H1 (cell line): ENCODE measurements around the gene CST4. TPM values are rescaled to one million over a fixed set of nuclear protein-coding genes. Genes with fewer than 3 reads are reported as not detected.
A peak's percentile ranks its signal among the peaks of the same experiment; 100 is the strongest.

Experiments
- CTCF ChIA-PET: fragments of 300-600 bp; sonication (Branson Sonifier 250); formaldehyde crosslinking; loops from one replicate; lab custom pipeline; 2021; ENCODE audit not compliant: partially characterized antibody; lab: Charles Lee
- POLR2A ChIA-PET: fragments of 300-600 bp; sonication (Branson Sonifier 250); formaldehyde crosslinking; loops from one replicate; lab custom pipeline; 2021; ENCODE audit warnings: inconsistent platforms; ENCODE audit not compliant: partially characterized antibody; lab: Charles Lee
- DNase-seq, 2 experiments: peaks; one replicate each; pipeline versions ENCODE4 v3.0.0 to v3.0.0-alpha.2; 2010 to 2022; ENCODE audit warnings: low spot score in 2 of 2, low read depth in 1 of 2, mixed read lengths in 1 of 2
- FAIRE-seq: peaks from 2 replicates; lab custom pipeline; 2011; peaks lifted over from hg19 to GRCh38; lab: Jason Lieb, UNC
- H2AFZ ChIP-seq: 2 replicates; pipeline ENCODE4 v1.8.1; 2012; ENCODE audit warnings: low read length, inconsistent platforms
- H2AK5ac ChIP-seq: 2 replicates; pipeline ENCODE4 v1.6.1; 2013; ENCODE audit warnings: low read depth, low read length
- H2BK120ac ChIP-seq: replicated peaks from 2 replicates; pipeline ENCODE3; 2013; ENCODE audit warnings: low read depth, low read length, inconsistent platforms
- H2BK12ac ChIP-seq: 2 replicates; pipeline ENCODE4 v1.6.1; 2013; ENCODE audit warnings: low read depth, low read length
- H2BK15ac ChIP-seq: 2 replicates; pipeline ENCODE4 v1.6.1; 2013; ENCODE audit warnings: low read length
- H2BK20ac ChIP-seq: 2 replicates; pipeline ENCODE4 v1.6.1; 2013; ENCODE audit warnings: low read length
- H2BK5ac ChIP-seq: 2 replicates; pipeline ENCODE4 v1.6.1; 2013; ENCODE audit warnings: low read depth, low read length
- H3K14ac ChIP-seq: 2 replicates; pipeline ENCODE4 v1.6.1; 2013; ENCODE audit warnings: inconsistent platforms; ENCODE audit not compliant: insufficient read length
- H3K18ac ChIP-seq: 2 replicates; pipeline ENCODE4 v1.6.1; 2013; ENCODE audit warnings: low read length; ENCODE audit errors: extremely low read depth
- H3K23ac ChIP-seq: 2 replicates; pipeline ENCODE4 v1.6.1; 2013; ENCODE audit warnings: inconsistent platforms; ENCODE audit not compliant: insufficient read length
- H3K23me2 ChIP-seq: 2 replicates; pipeline ENCODE4 v1.6.1; 2013; ENCODE audit warnings: low read depth, low read length
- H3K27ac ChIP-seq: 2 replicates; pipeline ENCODE4 v1.6.1; 2011; ENCODE audit warnings: low read depth, low read length, inconsistent platforms
- H3K27me3 ChIP-seq, 4 experiments: replicated peaks in 1 of 4; 1 replicate in 1 of 4; 2 replicates in 3 of 4; pipeline versions ENCODE4 v1.6.1 to v1.8.1; 2011 to 2013; ENCODE audit warnings: low read length in 3 of 4, mild to moderate bottlenecking in 3 of 4, inconsistent platforms in 2 of 4, mixed read lengths in 2 of 4, moderate library complexity in 1 of 4; ENCODE audit not compliant: control insufficient read depth in 3 of 4, insufficient read depth in 3 of 4; ENCODE audit errors: extremely low read depth in 1 of 4
- H3K36me3 ChIP-seq, 4 experiments: 2 replicates each; pipeline versions ENCODE4 v1.6.1 to v1.8.1; 2011 to 2013; ENCODE audit warnings: mild to moderate bottlenecking in 4 of 4, low read length in 3 of 4, moderate library complexity in 2 of 4, control low read depth in 1 of 4, inconsistent platforms in 1 of 4; ENCODE audit not compliant: insufficient read depth in 4 of 4, control insufficient read depth in 2 of 4
- H3K4ac ChIP-seq: replicated peaks from 2 replicates; pipeline ENCODE3; 2013; ENCODE audit warnings: low read length, low read depth, mixed read lengths, inconsistent platforms; ENCODE audit not compliant: insufficient read length
- H3K4me1 ChIP-seq, 4 experiments: replicated peaks in 1 of 4; 1 replicate in 1 of 4; 2 replicates in 3 of 4; pipeline versions ENCODE4 v1.6.1 to v1.8.1; 2011 to 2013; ENCODE audit warnings: low read length in 3 of 4, inconsistent platforms in 2 of 4, mixed read lengths in 1 of 4; ENCODE audit not compliant: insufficient read depth in 4 of 4, control insufficient read depth in 3 of 4
- H3K4me2 ChIP-seq, 2 experiments: 2 replicates each; pipeline versions ENCODE4 v1.6.1 to v1.8.1; 2011 to 2013; ENCODE audit warnings: low read depth in 2 of 2, low read length in 2 of 2, control low read depth in 1 of 2, inconsistent platforms in 1 of 2, mild to moderate bottlenecking in 1 of 2; ENCODE audit not compliant: insufficient read depth in 1 of 2
- H3K4me3 ChIP-seq, 4 experiments: fragments of 200-600, 300-600 bp in 1 of 4; sonication (generic), shearing (Covaris generic), sonication (Bioruptor Twin) in 1 of 4; 2 replicates each; pipeline versions ENCODE4 v1.5.1 to v1.8.1; 2011 to 2016; ENCODE audit warnings: low read length in 4 of 4, low read depth in 3 of 4, control low read depth in 2 of 4, inconsistent platforms in 2 of 4, mild to moderate bottlenecking in 2 of 4, mixed read lengths in 1 of 4, moderate library complexity in 1 of 4; ENCODE audit not compliant: insufficient read depth in 2 of 4; ENCODE audit errors: extremely low read depth in 1 of 4
- H3K56ac ChIP-seq: replicated peaks from 2 replicates; pipeline ENCODE3; 2013; ENCODE audit warnings: low read depth, mild to moderate bottlenecking, mixed read lengths, low read length, inconsistent platforms; ENCODE audit not compliant: insufficient read length
- H3K79me1 ChIP-seq: 2 replicates; pipeline ENCODE4 v1.6.1; 2013; ENCODE audit warnings: low read depth, low read length, control low read depth
- H3K79me2 ChIP-seq, 2 experiments: 2 replicates each; pipeline versions ENCODE4 v1.6.1 to v1.8.1; 2012 to 2013; ENCODE audit warnings: low read length in 2 of 2, mild to moderate bottlenecking in 2 of 2, inconsistent platforms in 1 of 2; ENCODE audit not compliant: insufficient read depth in 2 of 2, control insufficient read depth in 1 of 2
- H3K9ac ChIP-seq, 4 experiments: replicated peaks in 1 of 4; 1 replicate in 1 of 4; 2 replicates in 3 of 4; pipeline versions ENCODE4 v1.6.1 to v1.8.1; 2011 to 2013; ENCODE audit warnings: low read depth in 3 of 4, low read length in 3 of 4, control low read depth in 2 of 4, mild to moderate bottlenecking in 2 of 4, moderate library complexity in 2 of 4, inconsistent platforms in 1 of 4; ENCODE audit errors: extremely low read depth in 1 of 4
- H3K9me3 ChIP-seq, 2 experiments: 2 replicates each; pipeline versions ENCODE4 v1.6.1 to v1.8.1; 2012 to 2013; ENCODE audit warnings: mild to moderate bottlenecking in 2 of 2, moderate library complexity in 2 of 2, control low read depth in 1 of 2, inconsistent platforms in 1 of 2, low read depth in 1 of 2, low read length in 1 of 2, mixed read lengths in 1 of 2; ENCODE audit not compliant: insufficient read depth in 2 of 2
- H4K20me1 ChIP-seq, 2 experiments: replicated peaks in 1 of 2; 2 replicates each; pipeline versions ENCODE3 to v1.8.1; 2011 to 2013; ENCODE audit warnings: inconsistent platforms in 2 of 2, low read length in 2 of 2, mild to moderate bottlenecking in 1 of 2; ENCODE audit not compliant: insufficient read depth in 2 of 2, control insufficient read depth in 1 of 2
- H4K5ac ChIP-seq: 2 replicates; pipeline ENCODE4 v1.6.1; 2013; ENCODE audit warnings: low read length, low read depth, mixed read lengths, inconsistent platforms; ENCODE audit not compliant: insufficient read length
- H4K8ac ChIP-seq: 2 replicates; pipeline ENCODE4 v1.8.0; 2013; ENCODE audit warnings: mild to moderate bottlenecking, moderate library complexity, low read length, inconsistent platforms; ENCODE audit not compliant: insufficient read depth; ENCODE audit errors: extremely low read depth
- H4K91ac ChIP-seq: replicated peaks from 2 replicates; pipeline ENCODE3; 2013; ENCODE audit warnings: low read length, mixed read lengths, inconsistent platforms; ENCODE audit not compliant: insufficient read length
- BRCA1 ChIP-seq: IDR thresholded peaks from 2 replicates; pipeline ENCODE4 v1.6.1; 2012; ENCODE audit warnings: low read depth, low read length, improper control_type of control experiment
- CHD1 ChIP-seq: IDR thresholded peaks from 2 replicates; pipeline ENCODE4 v1.6.1; 2012; ENCODE audit warnings: low read depth, low read length, improper control_type of control experiment
- JUN ChIP-seq: IDR thresholded peaks from 2 replicates; pipeline ENCODE4 v1.6.1; 2011; ENCODE audit warnings: low read depth, mild to moderate bottlenecking, improper control_type of control experiment, low read length
- JUND ChIP-seq: IDR thresholded peaks from 2 replicates; pipeline ENCODE4 v1.6.1; 2011; ENCODE audit warnings: mild to moderate bottlenecking, improper control_type of control experiment, low read length
- POLR2A ChIP-seq, 2 experiments: IDR thresholded peaks; 1 replicate in 1 of 2; 2 replicates in 1 of 2; pipeline ENCODE4 v1.6.1; 2011; ENCODE audit warnings: low read depth in 2 of 2, low read length in 2 of 2, mild to moderate bottlenecking in 2 of 2; ENCODE audit errors: control extremely low read depth in 1 of 2
- RFX5 ChIP-seq: IDR thresholded peaks from 2 replicates; pipeline ENCODE4 v1.6.1; 2011; ENCODE audit warnings: low read depth, low read length, improper control_type of control experiment, borderline replicate concordance
- RNF2 ChIP-seq: fragments of 200-900, 300-1000 bp; sonication (generic); IDR thresholded peaks from 2 replicates; pipeline ENCODE4 v1.7.1; 2016; ENCODE audit warnings: borderline replicate concordance, low read depth, mild to moderate bottlenecking, antibody characterized with exemption, low read length; ENCODE audit not compliant: poor library complexity, severe bottlenecking; ENCODE audit errors: missing control alignments
- SAP30 ChIP-seq: fragments of 300-600 bp; sonication (generic); IDR thresholded peaks from 2 replicates; pipeline ENCODE4 v1.7.1; 2012; ENCODE audit warnings: low read length, moderate library complexity, mild to moderate bottlenecking, inconsistent platforms; ENCODE audit not compliant: insufficient read depth, insufficient replicate concordance
- SIRT6 ChIP-seq: IDR thresholded peaks from one replicate; pipeline ENCODE4 v1.7.1; 2012; ENCODE audit warnings: low read length, inconsistent platforms
- ZNF274 ChIP-seq: IDR thresholded peaks from 2 replicates; pipeline ENCODE4 v1.7.0; 2012; ENCODE audit warnings: low read length, borderline replicate concordance; ENCODE audit errors: extremely low read depth
- WGBS, 2 experiments: shearing (Covaris generic) in 1 of 2; methylation state at CpG; one replicate each; pipeline versions ENCODE4 v1.1.6 to v1.1.7; 2013 to 2015; ENCODE audit warnings: low lambda C conversion rate in 2 of 2, mixed read lengths in 2 of 2, inconsistent platforms in 1 of 2, low coverage in 1 of 2, missing lambda C conversion rate in 1 of 2; ENCODE audit not compliant: insufficient replicate concordance in 2 of 2, insufficient coverage in 1 of 2, insufficient read length in 1 of 2; ENCODE audit errors: extremely low coverage in 1 of 2, missing lambda C conversion rate in 1 of 2; 5-methylcytosine and 5-hydroxymethylcytosine counted together
- polyA plus RNA-seq, 7 experiments: library from polyadenylated mRNA; depleted of rRNA in 3 of 7; stranded (reverse) in 5 of 7; unstranded in 2 of 7; fragments of >200 nt in 5 of 7; fragments of 200-250 nt in 2 of 7; gene quantifications; 1 replicate in 5 of 7; 2 replicates in 1 of 7; 4 replicates in 1 of 7; pipeline versions ENCODE4 v1.2.1 to v1.2.3, GENCODE V29; 2011 to 2013; ENCODE audit warnings: missing spikeins in 2 of 7, mixed read lengths in 2 of 7
- total RNA-seq: library from RNA; stranded (reverse); fragmentation: NEBNext Ultra II Directional; extraction: Animal tissue kit (Norgen Biotek cat#: 25700); gene quantifications from 2 replicates; pipeline ENCODE4 v1.2.1, GENCODE V29; 2021

The CST4 gene
- total and polyA plus RNA-seq, 2 of the 8 experiments (the other 6 are each of a cell fraction or from before 2014, with no cell fraction given), result not detected

DNA sequence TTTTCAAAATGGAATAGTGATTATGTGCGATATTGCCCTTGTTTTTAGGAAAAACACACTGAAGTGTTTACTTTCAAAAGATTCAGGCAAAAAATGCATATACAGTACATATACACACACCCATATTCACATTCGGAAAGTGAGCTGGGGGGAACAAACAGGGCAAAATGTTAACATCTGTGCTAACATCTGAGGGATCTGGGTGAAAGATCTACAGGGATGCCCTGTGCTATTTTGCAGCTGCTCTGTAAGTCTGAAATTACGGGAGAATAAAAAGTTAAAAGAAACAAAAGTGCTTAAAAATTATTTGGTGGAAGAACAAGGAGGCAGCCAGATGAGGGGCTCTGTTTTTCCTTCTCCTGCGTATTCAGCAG is 51.9 kb downstream of the CST4 start:
- DNase-seq (no peak), FAIRE-seq (no peak)
- H3K9me3 ChIP-seq, result no peaks in the 10 kb centered on the region
- H4K91ac ChIP-seq, result no peak overlapping the region
- H2BK120ac ChIP-seq, result no peak overlapping the region
- H3K27me3 ChIP-seq, result peaks cover 0 to 5% (median 2%) of the 10 kb centered on the region in 4 experiments; a peak in 3 of 7 replicates
- no peak overlapping the region for H2AFZ ChIP-seq
- peaks cover 9% of the 10 kb centered on the region for H3K23me2 ChIP-seq
- H2AK5ac ChIP-seq, result no peak overlapping the region
- no peak overlapping the region for H2BK20ac ChIP-seq
- H3K36me3 ChIP-seq, result no peaks in the 10 kb centered on the region; a peak in 1 of 8 replicates
- ChIA-PET POLR2A (interaction anchor here (0.8 to 1.5 kb wide), 3 partner anchors 8 to 19 kb away, joined by 3 to 4 read pairs (median 3); no protein-coding TSS in a partner anchor), CTCF (interaction anchor here (0.9 to 1.4 kb wide), 4 partner anchors 8 to 192 kb away, joined by 3 to 4 read pairs (median 4); no protein-coding TSS in a partner anchor)
- H3K14ac ChIP-seq, result no peak overlapping the region
- peak overlapping the region; percentile 62 to 92 (median 76) for H3K4me3 ChIP-seq
- no peak overlapping the region for H3K23ac ChIP-seq
- peak overlapping the region in 1 of 4 experiments; percentile 35; a peak in 1 of 7 replicates for H3K9ac ChIP-seq
- TF ChIP-seq ZNF274 (no peak), SAP30 (no peak), JUND (no peak), POLR2A (IDR thresholded peaks at IDR 0.05; ENCODE audit: control extremely low read depth in 1 of 2, low read depth in 2 of 2, low read length in 2 of 2) (no peak), SIRT6 (no peak), JUN (no peak), BRCA1 (no peak), RFX5 (no peak), RNF2 (no peak), CHD1 (no peak)
- H3K4me2 ChIP-seq, result peak overlapping the region; percentile 71 to 91
- peaks cover 0 to 8% of the 10 kb centered on the region in 2 experiments for H4K20me1 ChIP-seq
- no peak overlapping the region for H4K5ac ChIP-seq
- peaks cover 0 to 12% (median 4%) of the 10 kb centered on the region in 4 experiments; a peak in 6 of 7 replicates for H3K4me1 ChIP-seq
- H3K79me1 ChIP-seq, result no peaks in the 10 kb centered on the region
- H2BK15ac ChIP-seq, result no peak overlapping the region
- no peak overlapping the region for H4K8ac ChIP-seq
- H3K18ac ChIP-seq, result no peak overlapping the region; the same call in 1 of the 2 replicates
- H3K79me2 ChIP-seq, result no peaks in the 10 kb centered on the region
- H3K27ac ChIP-seq, result no peak overlapping the region
- 0 out of 2 replicates have a peak overlapping the region, but pooled peaks have one; percentile 68 for H2BK12ac ChIP-seq
- peak overlapping the region; percentile 21 for H3K56ac ChIP-seq
- no peak overlapping the region for H3K4ac ChIP-seq
- 43% methylated on average over 4 of the region's 4 CpGs; no CpG with 5 or more reads in 1 of the 2 experiments for WGBS, 2 experiments
- H2BK5ac ChIP-seq, result peak overlapping the region; percentile 66; the same call in 1 of the 2 replicates
